HCT116 (cell line): ENCODE measurements around the gene MAST4. TPM values are rescaled to one million over a fixed set of nuclear protein-coding genes. Genes with fewer than 3 reads are reported as not detected.

Experiments
- ATAC-seq: fragments of 200-7000 bp; cut with Tn5 transposase; 2 replicates; pipeline ENCODE4 v1.9.1; 2020; ENCODE audit warnings: mild to moderate bottlenecking, moderate library complexity
- BruUV-seq: library from RNA; stranded (reverse); fragments of 400-500 nt; replicated peaks from 2 replicates; lab custom pipeline; 2021; lab: Mats Ljungman, UMichigan
- CTCF ChIA-PET: fragments of 300-600 bp; sonication (Branson Sonifier 250); formaldehyde crosslinking; loops from one replicate; lab custom pipeline; 2021; ENCODE audit warnings: antibody characterized with exemption; lab: Charles Lee
- POLR2A ChIA-PET: fragments of 300-600, 350-600 bp; sonication (Branson Sonifier 250); formaldehyde crosslinking; loops from one replicate; lab custom pipeline; 2021; ENCODE audit warnings: antibody characterized with exemption; lab: Charles Lee
- RAD21 ChIA-PET, 2 experiments: fragments of 300-600 bp; sonication (Branson Sonifier 250); formaldehyde crosslinking; loops; one replicate each; lab custom pipeline; 2023; ENCODE audit warnings: low total read pairs in 2 of 2; ENCODE audit not compliant: uncharacterized antibody in 2 of 2, unreplicated experiment in 2 of 2, low non-redundant PET in 1 of 2; lab: Charles Lee
- DNase-seq: peaks from one replicate; pipeline ENCODE4 v3.0.0-alpha.2; 2010; ENCODE audit warnings: low read depth, low spot score
- H2AFZ ChIP-seq: fragments of 200-600 bp; shearing (Covaris generic), sonication (generic); 2 replicates; pipeline ENCODE4 v1.6.1; 2017; ENCODE audit warnings: low read depth, mixed run types, mixed read lengths, antibody characterized with exemption, low read length; ENCODE audit not compliant: poor library complexity, severe bottlenecking
- H3K27ac ChIP-seq: 2 replicates; pipeline ENCODE4 v1.5.1; 2012; ENCODE audit warnings: low read depth, low read length
- H3K27me3 ChIP-seq: fragments of 200-600 bp; sonication (generic); 2 replicates; pipeline ENCODE4 v1.6.1; 2016; ENCODE audit warnings: mixed run types, low read length, mixed read lengths; ENCODE audit not compliant: insufficient read depth
- H3K36me3 ChIP-seq, 2 experiments: fragments of 200-500 bp in 1 of 2; fragments of 200-600 bp in 1 of 2; sonication (Bioruptor generic) in 1 of 2; sonication (generic) in 1 of 2; 2 replicates each; pipeline versions ENCODE4 v1.5.1 to v1.6.1; 2014 to 2016; ENCODE audit warnings: low read length in 2 of 2, inconsistent platforms in 1 of 2, mixed read lengths in 1 of 2, mixed run types in 1 of 2; ENCODE audit not compliant: insufficient read depth in 2 of 2, control insufficient read depth in 1 of 2
- H3K4me1 ChIP-seq, 2 experiments: fragments of 200-600 bp in 1 of 2; sonication (generic) in 1 of 2; 2 replicates each; pipeline versions ENCODE4 v1.5.1 to v1.6.1; 2012 to 2017; ENCODE audit warnings: low read length in 2 of 2, inconsistent platforms in 1 of 2, mild to moderate bottlenecking in 1 of 2, mixed read lengths in 1 of 2, mixed run types in 1 of 2, moderate library complexity in 1 of 2; ENCODE audit not compliant: insufficient read depth in 2 of 2, control insufficient read depth in 1 of 2
- H3K4me2 ChIP-seq: fragments of 200-600 bp; sonication (generic); 2 replicates; pipeline ENCODE4 v1.6.1; 2017; ENCODE audit warnings: mixed run types, low read length, mixed read lengths
- H3K4me3 ChIP-seq, 2 experiments: fragments of 200-600 bp in 1 of 2; sonication (generic) in 1 of 2; replicated peaks in 1 of 2; 2 replicates each; pipeline ENCODE4 v1.5.1; 2011 to 2016; ENCODE audit warnings: low read length in 2 of 2, control low read depth in 1 of 2, low read depth in 1 of 2, mild to moderate bottlenecking in 1 of 2, mixed read lengths in 1 of 2, mixed run types in 1 of 2
- H3K79me2 ChIP-seq: fragments of 200-600 bp; sonication (generic); 2 replicates; pipeline ENCODE4 v1.6.1; 2017; ENCODE audit warnings: mild to moderate bottlenecking, mixed run types, low read length, moderate library complexity, mixed read lengths; ENCODE audit not compliant: insufficient read depth
- H3K9ac ChIP-seq: fragments of 200-600 bp; sonication (generic); 2 replicates; pipeline ENCODE4 v1.6.1; 2016; ENCODE audit warnings: low read length, mixed read lengths
- H3K9me2 ChIP-seq: fragments of 200-600 bp; sonication (generic), shearing (Covaris generic); 2 replicates; pipeline ENCODE4 v1.6.1; 2017; ENCODE audit warnings: mixed run types, mild to moderate bottlenecking, moderate library complexity; ENCODE audit not compliant: insufficient read depth
- H3K9me3 ChIP-seq, 2 experiments: fragments of 200-500 bp in 1 of 2; fragments of 200-600 bp in 1 of 2; sonication (Bioruptor generic) in 1 of 2; sonication (generic) in 1 of 2; 2 replicates each; pipeline ENCODE4 v1.6.1; 2014 to 2017; ENCODE audit warnings: low read length in 2 of 2, mixed read lengths in 2 of 2, inconsistent platforms in 1 of 2, low read depth in 1 of 2, mild to moderate bottlenecking in 1 of 2, mixed run types in 1 of 2, moderate library complexity in 1 of 2; ENCODE audit not compliant: control insufficient read depth in 1 of 2, insufficient read depth in 1 of 2
- H4K20me1 ChIP-seq: fragments of 200-600 bp; sonication (generic), shearing (Covaris generic); 2 replicates; pipeline ENCODE4 v1.6.1; 2017; ENCODE audit warnings: mixed run types, mild to moderate bottlenecking, moderate library complexity; ENCODE audit not compliant: insufficient read depth
- CBX3 ChIP-seq: IDR thresholded peaks from 2 replicates; pipeline ENCODE4 v1.6.1; 2012; ENCODE audit warnings: low read depth
- CEBPB ChIP-seq: IDR thresholded peaks from 2 replicates; pipeline ENCODE4 v1.6.1; 2012; ENCODE audit warnings: low read depth
- EGR1 ChIP-seq: IDR thresholded peaks from 2 replicates; pipeline ENCODE4 v1.6.1; 2012; ENCODE audit warnings: low read depth
- JUND ChIP-seq: IDR thresholded peaks from 2 replicates; pipeline ENCODE4 v1.6.1; 2012
- SRF ChIP-seq: IDR thresholded peaks from 2 replicates; pipeline ENCODE4 v1.6.1; 2012; ENCODE audit warnings: low read depth
- ZFX ChIP-seq: fragments of 450-650 bp; IDR thresholded peaks from 2 replicates; pipeline ENCODE4 v1.6.1; 2017
- intact Hi-C: fragments of 100-400 bp; cut with micrococcal nuclease; formaldehyde crosslinking; loops from 2 replicates; pipeline ENCODE4 v1.10.0; 2022
- total RNA-seq: library from RNA; stranded (reverse); gene quantifications from one replicate; pipeline ENCODE4 v1.2.1, GENCODE V29; 2021; ENCODE audit not compliant: unreplicated experiment

The MAST4 gene
- total RNA-seq, 1 experiment from 2014 or later: 1.1 TPM

DNA sequence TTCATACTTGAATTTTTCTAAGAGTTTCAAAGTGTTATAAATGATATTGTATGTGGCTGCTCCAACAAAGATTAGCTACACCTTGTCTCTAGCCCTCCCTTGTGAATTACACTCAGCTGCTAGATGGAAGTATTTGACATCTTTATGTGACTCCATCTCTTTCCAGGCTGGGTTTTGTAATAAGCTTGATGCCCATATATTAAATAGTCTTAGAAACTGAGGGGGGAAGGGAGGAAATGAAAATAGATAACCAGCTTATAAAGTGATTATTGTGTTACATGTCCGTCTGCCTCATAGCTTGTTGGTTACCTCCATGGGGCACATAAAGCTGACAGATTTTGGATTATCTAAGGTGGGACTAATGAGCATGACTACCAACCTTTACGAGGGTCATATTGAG lies 537.0 kb downstream of the MAST4 start:
- H3K36me3 ChIP-seq: no peaks in the 10 kb centered on the region
- no peaks in the 10 kb centered on the region for H3K9me2 ChIP-seq
- RAD21 ChIA-PET: no interaction called here
- no peak overlapping the region for H3K4me2 ChIP-seq
- CTCF ChIA-PET: no interaction called here
- TF ChIP-seq JUND (no peak), CEBPB (no peak), CBX3 (no peak), EGR1 (no peak), ZFX (no peak)
- no peak for ATAC-seq
- H3K4me3 ChIP-seq: no peak overlapping the region
- H3K27me3 ChIP-seq: peaks cover 12% of the 10 kb centered on the region; the same call in 1 of the 2 replicates
- H4K20me1 ChIP-seq: no peaks in the 10 kb centered on the region
- no peaks in the 10 kb centered on the region for H3K4me1 ChIP-seq
- intact Hi-C loops: no loop called here
- H3K9me3 ChIP-seq: no peaks in the 10 kb centered on the region
- no peak for DNase-seq
- BruUV-seq: no TSS peak
- H3K79me2 ChIP-seq: no peaks in the 10 kb centered on the region
- POLR2A ChIA-PET: no interaction called here
- H2AFZ ChIP-seq: no peak overlapping the region
- H3K9ac ChIP-seq: no peak overlapping the region
- no peak overlapping the region for H3K27ac ChIP-seq

DNA sequence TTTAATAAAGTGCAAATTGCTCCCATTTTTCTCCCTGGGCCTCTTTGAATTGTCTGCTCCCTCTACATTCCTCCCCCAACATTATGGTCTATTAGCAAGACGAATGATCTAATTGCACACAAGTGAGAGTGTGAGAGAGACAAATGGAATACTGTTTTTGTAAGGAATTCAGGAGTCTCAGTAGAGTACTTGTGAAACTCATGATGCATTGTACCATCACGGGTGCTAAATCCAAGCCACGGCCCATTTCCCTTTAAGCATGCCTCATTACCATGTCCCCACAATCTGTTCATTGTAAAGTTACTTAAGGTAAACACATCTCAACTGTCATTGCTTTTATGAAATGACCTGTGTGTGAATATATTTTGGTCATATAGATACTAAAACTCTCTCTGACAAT lies 537.6 kb downstream of the MAST4 start:
- H3K36me3 ChIP-seq: no peaks in the 10 kb centered on the region
- RAD21 ChIA-PET: no interaction called here
- CTCF ChIA-PET: no interaction called here

More for the DNA sequence above, 537.6 kb downstream of the MAST4 start:
- no peak overlapping the region for H2AFZ ChIP-seq
- no peak for DNase-seq
- H4K20me1 ChIP-seq: no peaks in the 10 kb centered on the region
- H3K27me3 ChIP-seq: peaks cover 13% of the 10 kb centered on the region; the same call in 1 of the 2 replicates
- intact Hi-C loops: no loop called here
- H3K9ac ChIP-seq: no peak overlapping the region
- no peak overlapping the region for H3K4me2 ChIP-seq
- TF ChIP-seq SRF (no peak), JUND (no peak)
- H3K4me3 ChIP-seq: no peak overlapping the region
- H3K9me2 ChIP-seq: no peaks in the 10 kb centered on the region
- ATAC-seq: no peak
- no peaks in the 10 kb centered on the region for H3K79me2 ChIP-seq
- POLR2A ChIA-PET: no interaction called here
- H3K4me1 ChIP-seq: no peaks in the 10 kb centered on the region
- H3K27ac ChIP-seq: no peak overlapping the region
- no TSS peak for BruUV-seq
- no peaks in the 10 kb centered on the region for H3K9me3 ChIP-seq
